GM19239 (cell line): ENCODE measurements around the gene SPINK14.

Experiments used
- DNase-seq: peaks from one replicate; pipeline ENCODE4 v3.0.0; 2011; ENCODE audit warnings: low spot score; ENCODE audit not compliant: insufficient read length
- FAIRE-seq: peaks from 2 replicates; lab custom pipeline; 2011; peaks lifted over from hg19 to GRCh38; lab: Jason Lieb, UNC

Gene SPINK14

GRCh38 chr5:148191010-148191409 lies 22.7 kb downstream of the SPINK14 start:
- DNase-seq (no peak), FAIRE-seq (no peak)

- no peak for DNase-seq
- FAIRE-seq: no peak
These were observed 24.9 kb downstream of the SPINK14 start for GRCh38 chr5:148193202-148193601.

- FAIRE-seq: no peak
These were observed 32.8 kb downstream of the SPINK14 start for GRCh38 chr5:148201151-148201550.

GRCh38 chr5:148202531-148203203 lies 34.3 kb downstream of the SPINK14 start, which contains the start of gene SPINK6:
SPINK6 (plus strand) TSS chr5:148203042; CDS start chr5:148203097, 55 bp downstream.
- DNase-seq (no peak), FAIRE-seq (no peak)

More at GRCh38 chr5:148201151-148201550, 32.8 kb downstream of the SPINK14 start:
- DNase-seq: no peak

- DNase-seq: no peak
- FAIRE-seq: no peak
These were observed 36.9 kb downstream of the SPINK14 start for GRCh38 chr5:148205044-148205806.

GRCh38 chr5:148205865-148206264 lies 37.5 kb downstream of the SPINK14 start:
- FAIRE-seq (no peak), DNase-seq (no peak)

- DNase-seq: no peak
- no peak for FAIRE-seq
These were observed 38.3 kb downstream of the SPINK14 start for GRCh38 chr5:148206620-148207019.

GRCh38 chr5:148208226-148208625 lies 39.9 kb downstream of the SPINK14 start:
- FAIRE-seq (no peak), DNase-seq (no peak)

- no peak for DNase-seq
- no peak for FAIRE-seq
These were observed 40.9 kb downstream of the SPINK14 start for GRCh38 chr5:148209151-148209770.

GRCh38 chr5:148214665-148215185 lies 46.4 kb downstream of the SPINK14 start:
- no peak for FAIRE-seq
- no peak for DNase-seq

GRCh38 chr5:148221508-148221907 lies 53.2 kb downstream of the SPINK14 start:
- DNase-seq (no peak), FAIRE-seq (no peak)

GRCh38 chr5:148224117-148224742 lies 55.9 kb downstream of the SPINK14 start:
- FAIRE-seq (no peak), DNase-seq (no peak)
